Right atrium auricular region (tissue), 2 donors: ENCODE data around the gene CAPNS1. TPM values are rescaled to one million over a fixed set of nuclear protein-coding genes. Genes with fewer than 3 reads are reported as not detected.

Source experiments
- DNase-seq: peaks from one replicate; pipeline ENCODE4 v3.0.0-alpha.2; 2019; ENCODE audit warnings: low spot score
- H3K27ac ChIP-seq, 2 donors: fragments of 200-600 bp; sonication (generic); 1 replicate in 1 of 2; 2 replicates in 1 of 2; pipeline ENCODE4 v1.5.1; 2016 to 2019
- H3K27me3 ChIP-seq, 2 donors: fragments of 200-600 bp; sonication (generic); one replicate each; pipeline versions ENCODE4 v1.5.1 to v1.6.0; 2017 to 2019
- H3K36me3 ChIP-seq: fragments of 200-600 bp; sonication (generic); one replicate; pipeline ENCODE4 v1.5.1; 2016
- H3K4me1 ChIP-seq, 2 donors: fragments of 200-600 bp; sonication (generic); one replicate each; pipeline versions ENCODE4 v1.5.1 to v1.6.0; 2017 to 2019
- H3K4me3 ChIP-seq, 2 donors: fragments of 200-600 bp; sonication (generic); 1 replicate in 1 of 2; 2 replicates in 1 of 2; pipeline ENCODE4 v1.5.1; 2017 to 2019; ENCODE audit warnings: mild to moderate bottlenecking in 1 of 2, moderate library complexity in 1 of 2
- H3K9me3 ChIP-seq, 2 donors: fragments of 200-600 bp; sonication (generic); one replicate each; pipeline ENCODE4 v1.5.1; 2019
- CTCF ChIP-seq, 2 donors: fragments of 200-600 bp; sonication (generic); IDR thresholded peaks; one replicate each; pipeline ENCODE4 v1.5.1; 2019; ENCODE audit warnings: antibody characterized with exemption in 2 of 2
- total RNA-seq, 2 donors: library from RNA; depleted of rRNA; stranded (reverse); fragments of >200 nt; gene quantifications; one replicate each; pipeline ENCODE4 v1.1.0, GENCODE V29; 2016

Gene CAPNS1
- total RNA-seq, 2 donors from 2014 or later = 222 to 238 TPM

GRCh38 chr19:36111200-36111539, 28.7 kb upstream of the CAPNS1 start:
- Histone ChIP-seq H3K36me3 (peaks cover 16% of the 10 kb centered on the region), H3K4me3 (no peak overlapping the region), H3K9me3 (no peaks in the 10 kb centered on the region), H3K4me1 (peaks cover 0 to 16% of the 10 kb centered on the region in 2 donors), H3K27me3 (no peaks in the 10 kb centered on the region), H3K27ac (no peak overlapping the region)
- no peak for DNase-seq
- no peak for TF ChIP-seq CTCF (IDR thresholded peaks at IDR 0.05)

- H3K9me3 ChIP-seq = no peaks in the 10 kb centered on the region
- peaks cover 25% of the 10 kb centered on the region for H3K36me3 ChIP-seq
- no peak for TF ChIP-seq CTCF (IDR thresholded peaks at IDR 0.05)
- H3K27me3 ChIP-seq = no peaks in the 10 kb centered on the region
- no peak overlapping the region for H3K4me3 ChIP-seq
- H3K27ac ChIP-seq = no peak overlapping the region
- no peak for DNase-seq
- peaks cover 0 to 23% of the 10 kb centered on the region in 2 donors for H3K4me1 ChIP-seq
These were observed 27.2 kb upstream of the CAPNS1 start for GRCh38 chr19:36112678-36113077.

GRCh38 chr19:36113425-36113824, 26.4 kb upstream of the CAPNS1 start:
- H3K4me3 ChIP-seq = peak overlapping the region in 1 of 2 donors; percentile 90
- TF ChIP-seq CTCF (IDR thresholded peaks at IDR 0.05) = no peak
- H3K9me3 ChIP-seq = no peaks in the 10 kb centered on the region
- peaks cover 0 to 23% of the 10 kb centered on the region in 2 donors for H3K4me1 ChIP-seq
- H3K27ac ChIP-seq = peak overlapping the region in 1 of 2 donors; percentile 89
- no peak for DNase-seq
- peaks cover 31% of the 10 kb centered on the region for H3K36me3 ChIP-seq
- no peaks in the 10 kb centered on the region for H3K27me3 ChIP-seq

GRCh38 chr19:36113894-36114720, 25.8 kb upstream of the CAPNS1 start:
- Histone ChIP-seq H3K9me3 (no peaks in the 10 kb centered on the region), H3K4me1 (peaks cover 0 to 23% of the 10 kb centered on the region in 2 donors), H3K27me3 (no peaks in the 10 kb centered on the region), H3K4me3 (peak overlapping the region; percentile 66 to 90), H3K36me3 (peaks cover 38% of the 10 kb centered on the region), H3K27ac (peak overlapping the region; percentile 89 to 94)
- no peak for DNase-seq
- TF ChIP-seq CTCF (IDR thresholded peaks at IDR 0.05) = no peak

GRCh38 chr19:36114721-36115452, 25.0 kb upstream of the CAPNS1 start, which contains the start of gene POLR2I:
Gene POLR2I (minus strand): TSS chr19:36114875. CDS start chr19:36114856, 19 bp downstream.
- H3K27me3 ChIP-seq = no peaks in the 10 kb centered on the region
- DNase-seq = peak; percentile 100
- no peaks in the 10 kb centered on the region for H3K9me3 ChIP-seq
- TF ChIP-seq CTCF (IDR thresholded peaks at IDR 0.05) = no peak
- H3K36me3 ChIP-seq = peaks cover 43% of the 10 kb centered on the region
- peaks cover 0 to 23% of the 10 kb centered on the region in 2 donors for H3K4me1 ChIP-seq
- peak within 1 kb of the TSS; percentile 66 to 90 for H3K4me3 ChIP-seq
- peak within 1 kb of the TSS; percentile 89 to 94 for H3K27ac ChIP-seq
